GM12872 (cell line): ENCODE data around the gene FAM20C.

Experiments
- CTCF ChIP-seq: IDR thresholded peaks from 3 replicates; pipeline ENCODE4 v1.5.1; 2011; ENCODE audit warnings: low read depth, mild to moderate bottlenecking, low read length, moderate library complexity; ENCODE audit not compliant: insufficient read depth

The FAM20C gene

DNA sequence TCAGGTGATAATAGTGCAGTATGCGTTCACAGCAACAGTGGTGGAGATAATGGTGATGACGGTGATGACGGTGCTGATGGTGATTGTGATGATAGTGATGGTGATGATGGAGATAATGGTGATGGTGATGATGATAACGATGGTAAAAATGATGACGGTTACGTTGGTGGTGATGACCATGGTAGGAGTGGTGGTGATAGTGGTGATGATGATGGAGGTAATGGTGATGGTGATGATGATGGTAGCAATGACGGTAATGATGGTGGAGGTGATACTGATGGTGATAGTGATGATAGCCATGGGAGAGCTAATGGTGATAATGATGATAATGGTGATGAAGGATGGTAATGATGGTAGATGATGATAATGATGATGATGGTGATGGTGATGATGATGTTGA is 45.0 kb downstream of the FAM20C start:
- TF ChIP-seq CTCF, result no peak

- no peak for TF ChIP-seq CTCF
Measured at GRCh38 chr7:240146-240676, 47.8 kb downstream of the FAM20C start.

DNA sequence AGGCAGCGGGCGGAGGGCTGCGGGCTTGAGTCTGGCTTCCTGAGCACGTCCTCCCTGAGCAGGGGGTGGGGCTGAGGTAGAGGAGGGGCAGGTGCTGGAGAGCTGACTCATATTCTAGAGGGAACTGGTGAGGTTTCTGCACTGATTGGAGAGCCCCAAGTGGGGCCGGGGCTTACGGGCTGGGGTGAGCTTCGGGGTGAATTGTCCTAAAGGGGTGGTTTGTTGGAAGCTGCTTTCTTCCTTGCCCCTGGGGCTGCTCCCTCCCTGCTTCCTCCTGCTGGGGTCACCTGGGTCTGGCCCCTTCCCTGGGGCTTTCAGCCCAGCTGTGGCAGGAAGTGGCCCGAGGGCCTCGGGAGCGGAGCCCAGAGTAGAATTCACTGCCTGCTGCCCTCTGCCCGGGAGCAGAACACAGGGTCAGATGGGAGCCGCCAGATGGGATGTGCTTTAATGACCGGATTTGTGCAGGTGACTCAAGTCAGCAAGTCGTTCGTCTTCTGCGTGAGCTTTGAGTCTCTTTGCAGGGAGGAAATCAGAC is 48.6 kb downstream of the FAM20C start:
- no peak for TF ChIP-seq CTCF

DNA sequence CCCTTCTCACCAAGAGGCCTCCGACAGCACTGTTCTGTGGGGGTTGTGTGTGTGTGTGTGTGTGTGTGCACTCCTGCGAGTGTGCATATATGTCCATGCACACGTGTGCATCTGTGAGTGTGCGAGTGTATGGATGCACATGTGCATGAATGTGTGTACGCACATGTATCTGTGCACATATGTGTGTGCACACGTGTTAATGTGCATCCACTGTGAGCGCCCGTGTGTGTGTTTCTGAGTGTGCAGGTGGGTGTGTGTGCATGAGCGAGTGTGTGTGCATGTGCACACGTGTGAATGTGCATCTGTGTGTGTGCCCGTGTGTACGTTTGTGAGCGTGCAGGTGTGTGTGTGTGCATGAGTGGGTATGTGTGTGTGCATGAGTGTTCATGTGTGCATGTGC is 49.1 kb downstream of the FAM20C start:
- no peak for TF ChIP-seq CTCF

- TF ChIP-seq CTCF, result no peak
Measured at GRCh38 chr7:244974-245373, 52.6 kb downstream of the FAM20C start.

- no peak for TF ChIP-seq CTCF
Measured at GRCh38 chr7:245574-246295, 53.4 kb downstream of the FAM20C start.

DNA sequence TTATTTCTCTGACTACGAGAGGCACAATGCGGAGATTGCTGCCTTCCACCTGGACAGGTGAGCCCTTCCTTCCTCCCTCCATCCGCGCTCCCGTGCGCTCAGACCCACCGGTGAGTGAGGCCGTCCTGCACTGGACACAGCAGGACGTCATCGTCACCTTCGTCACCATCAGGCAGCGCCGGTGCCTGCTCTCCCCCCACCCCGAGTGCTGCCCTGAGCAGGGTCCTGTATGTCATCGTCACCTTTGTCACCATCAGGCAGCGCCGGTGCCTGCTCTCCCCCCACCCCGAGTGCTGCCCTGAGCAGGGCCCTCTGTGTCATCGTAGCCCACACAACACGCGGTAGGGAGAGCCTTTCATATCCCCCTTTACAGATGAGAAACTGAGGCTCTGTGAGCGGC is 54.1 kb downstream of the FAM20C start:
- TF ChIP-seq CTCF, result no peak
